T-cell (primary cell): ENCODE measurements around the gene HSF5. TPM values are rescaled to one million over a fixed set of nuclear protein-coding genes. Genes with fewer than 3 reads are reported as not detected.

Experiments used
- ATAC-seq, 4 experiments: fragments of 200-7000 bp in 3 of 4; fragments of 150-1000 bp in 1 of 4; cut with Tn5 transposase; replicated peaks in 1 of 4; 1 replicate in 3 of 4; 2 replicates in 1 of 4; pipeline ENCODE4 v1.10.0; 2021; ENCODE audit warnings: moderate library complexity in 3 of 4, mild to moderate bottlenecking in 2 of 4, moderate number of reproducible peaks in 1 of 4
- CTCF ChIA-PET, 2 donors: fragments of 300-600 bp; sonication (Branson Sonifier 250); formaldehyde crosslinking; loops; one replicate each; lab custom pipeline; 2022; ENCODE audit warnings: antibody characterized with exemption in 2 of 2; lab: Charles Lee
- POLR2A ChIA-PET, 2 donors: fragments of 300-600 bp; sonication (Branson Sonifier 250); formaldehyde crosslinking; loops; one replicate each; lab custom pipeline; 2022; ENCODE audit warnings: antibody characterized with exemption in 2 of 2; lab: Charles Lee
- DNase-seq, 35 experiments: peaks; one replicate each; pipeline versions ENCODE4 v3.0.0 to v3.0.0-alpha.2; 2013 to 2023
- H3K27ac ChIP-seq: one replicate; pipeline ENCODE4 v1.5.1; 2013; ENCODE audit warnings: low read length
- H3K27me3 ChIP-seq, 2 experiments: replicated peaks in 1 of 2; 1 replicate in 1 of 2; 2 replicates in 1 of 2; pipeline versions ENCODE4 v1.6.1 to v1.7.0; 2013; ENCODE audit warnings: low read length in 1 of 2, mixed read lengths in 1 of 2; ENCODE audit not compliant: control insufficient read depth in 2 of 2, insufficient read depth in 2 of 2; ENCODE audit errors: extremely low read depth in 1 of 2
- H3K36me3 ChIP-seq, 2 donors: 1 replicate in 1 of 2; 2 replicates in 1 of 2; pipeline versions ENCODE4 v1.6.1 to v1.7.0; 2013; ENCODE audit warnings: low read length in 1 of 2; ENCODE audit not compliant: control insufficient read depth in 2 of 2, insufficient read depth in 1 of 2; ENCODE audit errors: extremely low read depth in 1 of 2
- H3K4me1 ChIP-seq, 2 experiments: 1 replicate in 1 of 2; 2 replicates in 1 of 2; pipeline versions ENCODE4 v1.6.1 to v1.7.0; 2013; ENCODE audit warnings: low read length in 2 of 2, mixed read lengths in 1 of 2; ENCODE audit not compliant: insufficient read depth in 2 of 2, control insufficient read depth in 1 of 2; ENCODE audit errors: extremely low read depth in 1 of 2
- H3K4me3 ChIP-seq, 2 donors: 1 replicate in 1 of 2; 2 replicates in 1 of 2; pipeline versions ENCODE4 v1.5.1 to v1.7.0; 2013; ENCODE audit warnings: mild to moderate bottlenecking in 2 of 2, low read length in 1 of 2, moderate library complexity in 1 of 2; ENCODE audit not compliant: control insufficient read depth in 1 of 2; ENCODE audit errors: extremely low read depth in 1 of 2
- H3K9me3 ChIP-seq: 2 replicates; pipeline ENCODE4 v1.7.0; 2013
- H3K27ac Mint-ChIP-seq, 2 donors: one replicate each; pipeline ENCODE4 v1.8.0; 2020 to 2021; ENCODE audit warnings: mild to moderate bottlenecking in 2 of 2, mixed read lengths in 2 of 2
- H3K27me3 Mint-ChIP-seq, 2 donors: one replicate each; pipeline ENCODE4 v1.8.0; 2021 to 2022; ENCODE audit warnings: mixed read lengths in 2 of 2
- H3K36me3 Mint-ChIP-seq: one replicate; pipeline ENCODE4 v1.8.0; 2021; ENCODE audit warnings: mixed read lengths
- H3K4me1 Mint-ChIP-seq, 3 donors: one replicate each; pipeline ENCODE4 v1.8.0; 2020 to 2022; ENCODE audit warnings: mixed read lengths in 3 of 3, mild to moderate bottlenecking in 1 of 3
- H3K4me3 Mint-ChIP-seq, 3 donors: one replicate each; pipeline ENCODE4 v1.8.0; 2020 to 2022; ENCODE audit warnings: mild to moderate bottlenecking in 3 of 3, mixed read lengths in 3 of 3, moderate library complexity in 3 of 3
- H3K9me3 Mint-ChIP-seq, 3 donors: one replicate each; pipeline ENCODE4 v1.8.0; 2020 to 2022; ENCODE audit warnings: mixed read lengths in 3 of 3
- WGBS: methylation state at CpG from one replicate; pipeline ENCODE4 v1.1.5; 2013; ENCODE audit warnings: missing lambda C conversion rate; ENCODE audit not compliant: insufficient coverage; 5-methylcytosine and 5-hydroxymethylcytosine counted together
- total RNA-seq, 35 experiments: library from RNA in 6 of 35; stranded (reverse) in 6 of 35; fragments of 120-200 nt in 1 of 35; gene quantifications; one replicate each; pipeline versions ENCODE4 v1.2.1 to v1.2.4 and lab custom pipeline; 2013 to 2026

Gene HSF5
- total RNA-seq, 5 donors from 2014 or later (not counting 1 experiment from before 2014, with no cell fraction given) = 1.7 to 2.8 (median 2.5) TPM

GRCh38 chr17:58381124-58382035 is 106.8 kb downstream of the HSF5 start:
- Histone ChIP-seq H3K4me1 (peaks cover 37 to 38% of the 10 kb centered on the region in 2 experiments), H3K4me3 (no peak overlapping the region), H3K36me3 (no peaks in the 10 kb centered on the region), H3K27ac (peak overlapping the region; percentile 40), H3K27me3 (no peaks in the 10 kb centered on the region), H3K9me3 (no peaks in the 10 kb centered on the region)
- H3K4me3 Mint-ChIP-seq = peak overlapping the region in 1 of 3 donors; percentile 5
- H3K9me3 Mint-ChIP-seq = no peaks in the 10 kb centered on the region
- no peak for ATAC-seq
- ChIA-PET CTCF (interaction anchor here (0.5 to 2.4 kb wide), 4 partner anchors 36 to 565 kb away, joined by 4 to 7 read pairs (median 5); no protein-coding TSS in a partner anchor), POLR2A (interaction anchor here in 1 of 2 donors (1.4 kb wide), 1 partner anchor 26 kb away, joined by 3 read pairs; no protein-coding TSS in a partner anchor)
- H3K27me3 Mint-ChIP-seq = no peaks in the 10 kb centered on the region
- no peak for DNase-seq
- H3K4me1 Mint-ChIP-seq = peaks cover 47 to 60% (median 55%) of the 10 kb centered on the region in 3 donors
- H3K36me3 Mint-ChIP-seq = no peaks in the 10 kb centered on the region
- H3K27ac Mint-ChIP-seq = peak overlapping the region; percentile 81 to 83
- WGBS = 100% methylated on average over 2 of the region's 3 CpGs

- Histone ChIP-seq H3K36me3 (no peaks in the 10 kb centered on the region), H3K9me3 (no peaks in the 10 kb centered on the region), H3K27ac (no peak overlapping the region), H3K4me1 (peaks cover 37 to 38% of the 10 kb centered on the region in 2 experiments), H3K27me3 (no peaks in the 10 kb centered on the region), H3K4me3 (no peak overlapping the region)
- no CpG with 5 or more reads among the region's 5 CpGs for WGBS
- Mint-ChIP-seq H3K4me3 (no peak overlapping the region), H3K27ac (peak overlapping the region; percentile 24 to 47), H3K4me1 (peaks cover 47 to 60% (median 55%) of the 10 kb centered on the region in 3 donors), H3K9me3 (no peaks in the 10 kb centered on the region), H3K27me3 (no peaks in the 10 kb centered on the region), H3K36me3 (no peaks in the 10 kb centered on the region)
- CTCF ChIA-PET = interaction anchor here in 1 of 2 donors (0.6 kb wide), 1 partner anchor 337 kb away, joined by 3 read pairs; no protein-coding TSS in a partner anchor
- DNase-seq = no peak
- ATAC-seq = no peak
- POLR2A ChIA-PET = interaction anchor here in 1 of 2 donors (0.5 kb wide), 1 partner anchor 1236 kb away, joined by 3 read pairs; no protein-coding TSS in a partner anchor
Measured at GRCh38 chr17:58380207-58381123, 107.7 kb downstream of the HSF5 start.

- Mint-ChIP-seq H3K4me3 (peak overlapping the region in 1 of 3 donors; percentile 52), H3K4me1 (peaks cover 47 to 53% (median 53%) of the 10 kb centered on the region in 3 donors), H3K36me3 (peaks cover 5% of the 10 kb centered on the region), H3K27ac (peak overlapping the region in 1 of 2 donors; percentile 59), H3K27me3 (no peaks in the 10 kb centered on the region), H3K9me3 (no peaks in the 10 kb centered on the region)
- ChIA-PET CTCF (interaction anchor here in 1 of 2 donors (0.9 kb wide), 1 partner anchor 38 kb away, joined by 5 read pairs; the partner anchor contains the start of gene RNF43), POLR2A (interaction anchor here in 1 of 2 donors (0.6 kb wide), 1 partner anchor 323 kb away, joined by 3 read pairs; no protein-coding TSS in a partner anchor)
- no peak overlapping the region for H3K27ac ChIP-seq
- peaks cover 37 to 38% of the 10 kb centered on the region in 2 experiments for H3K4me1 ChIP-seq
- no peaks in the 10 kb centered on the region for H3K9me3 ChIP-seq
- no peaks in the 10 kb centered on the region for H3K27me3 ChIP-seq
- no peaks in the 10 kb centered on the region for H3K36me3 ChIP-seq
- ATAC-seq (no peak), DNase-seq (no peak)
- no peak overlapping the region for H3K4me3 ChIP-seq
- no CpG with 5 or more reads among the region's 3 CpGs for WGBS
Measured at GRCh38 chr17:58379511-58379824, 108.7 kb downstream of the HSF5 start.

- peaks cover 47 to 53% (median 51%) of the 10 kb centered on the region in 3 donors for H3K4me1 Mint-ChIP-seq
- H3K36me3 Mint-ChIP-seq = peaks cover 5% of the 10 kb centered on the region
- Histone ChIP-seq H3K9me3 (no peaks in the 10 kb centered on the region), H3K4me3 (no peak overlapping the region), H3K27ac (no peak overlapping the region), H3K4me1 (peaks cover 37 to 38% of the 10 kb centered on the region in 2 experiments), H3K27me3 (no peaks in the 10 kb centered on the region), H3K36me3 (no peaks in the 10 kb centered on the region)
- peak; percentile 44 to 70 (median 60) for ATAC-seq
- no peaks in the 10 kb centered on the region for H3K27me3 Mint-ChIP-seq
- no peaks in the 10 kb centered on the region for H3K9me3 Mint-ChIP-seq
- peak overlapping the region in 1 of 3 donors; percentile 52 for H3K4me3 Mint-ChIP-seq
- 33% methylated on average over 3 of the region's 8 CpGs for WGBS
- CTCF ChIA-PET = interaction anchor here in 1 of 2 donors (0.9 kb wide), 1 partner anchor 39 kb away, joined by 5 read pairs; the partner anchor contains the start of gene RNF43
- peak overlapping the region; percentile 36 to 59 for H3K27ac Mint-ChIP-seq
- DNase-seq = peak in 1 of 35 experiments; percentile 27
- POLR2A ChIA-PET = interaction anchor here in 1 of 2 donors (0.6 to 0.8 kb wide), 2 partner anchors 26 to 323 kb away, joined by 3 read pairs; no protein-coding TSS in a partner anchor
Measured at GRCh38 chr17:58378733-58379510, 109.3 kb downstream of the HSF5 start.

GRCh38 chr17:58377661-58378060 is 110.5 kb downstream of the HSF5 start:
- H3K27me3 Mint-ChIP-seq = no peaks in the 10 kb centered on the region
- POLR2A ChIA-PET = no interaction called here
- no peaks in the 10 kb centered on the region for H3K27me3 ChIP-seq
- CTCF ChIA-PET = no interaction called here
- peaks cover 6% of the 10 kb centered on the region for H3K36me3 Mint-ChIP-seq
- H3K27ac Mint-ChIP-seq = no peak overlapping the region
- ATAC-seq (no peak), DNase-seq (no peak)
- no peak overlapping the region for H3K4me3 Mint-ChIP-seq
- 88% methylated on average over 4 of the region's 5 CpGs for WGBS
- H3K27ac ChIP-seq = no peak overlapping the region
- H3K4me1 Mint-ChIP-seq = peaks cover 42 to 50% (median 43%) of the 10 kb centered on the region in 3 donors
- no peak overlapping the region for H3K4me3 ChIP-seq
- H3K9me3 ChIP-seq = no peaks in the 10 kb centered on the region
- H3K36me3 ChIP-seq = no peaks in the 10 kb centered on the region
- H3K4me1 ChIP-seq = peaks cover 35 to 36% of the 10 kb centered on the region in 2 experiments
- no peaks in the 10 kb centered on the region for H3K9me3 Mint-ChIP-seq
